Small intestine (tissue), 7 donors: ENCODE measurements around the gene SH3BP2. TPM values are rescaled to one million over a fixed set of nuclear protein-coding genes. Genes with fewer than 3 reads are reported as not detected.
A peak's percentile ranks its signal among the peaks of the same experiment; 100 is the strongest.

Source experiments
- DNase-seq, 2 donors: peaks; one replicate each; pipeline versions ENCODE4 v3.0.0 to v3.0.0-alpha.2; 2013
- FAIRE-seq: peaks from 2 replicates; lab custom pipeline; 2012; peaks lifted over from hg19 to GRCh38; lab: Jason Lieb, UNC
- H3K27ac ChIP-seq, 3 donors: one replicate each; pipeline ENCODE4 v1.5.1; 2013; ENCODE audit warnings: low read length in 2 of 3, mild to moderate bottlenecking in 2 of 3, control low read depth in 1 of 3, inconsistent platforms in 1 of 3, low read depth in 1 of 3, moderate library complexity in 1 of 3
- H3K27me3 ChIP-seq, 3 donors: one replicate each; pipeline ENCODE4 v1.6.1; 2013; ENCODE audit warnings: low read length in 3 of 3, inconsistent platforms in 1 of 3; ENCODE audit not compliant: control insufficient read depth in 3 of 3, insufficient read depth in 3 of 3
- H3K36me3 ChIP-seq, 3 donors: one replicate each; pipeline ENCODE4 v1.6.1; 2013; ENCODE audit warnings: low read length in 3 of 3, inconsistent platforms in 1 of 3, low read depth in 1 of 3, mild to moderate bottlenecking in 1 of 3, moderate library complexity in 1 of 3; ENCODE audit not compliant: control insufficient read depth in 3 of 3, insufficient read depth in 2 of 3
- H3K4me1 ChIP-seq, 3 donors: one replicate each; pipeline ENCODE4 v1.6.1; 2013; ENCODE audit warnings: low read length in 2 of 3, inconsistent platforms in 1 of 3, low read depth in 1 of 3, mild to moderate bottlenecking in 1 of 3, moderate library complexity in 1 of 3; ENCODE audit not compliant: control insufficient read depth in 3 of 3, insufficient read depth in 2 of 3
- H3K4me3 ChIP-seq, 3 donors: one replicate each; pipeline ENCODE4 v1.5.1; 2013; ENCODE audit warnings: low read length in 3 of 3, control low read depth in 1 of 3, inconsistent platforms in 1 of 3, low read depth in 1 of 3, mild to moderate bottlenecking in 1 of 3, moderate library complexity in 1 of 3
- H3K9me3 ChIP-seq, 2 donors: one replicate each; pipeline ENCODE4 v1.6.1; 2013; ENCODE audit warnings: low read depth in 1 of 2, low read length in 1 of 2; ENCODE audit not compliant: control insufficient read depth in 2 of 2, insufficient read depth in 1 of 2
- WGBS, 3 donors: extraction: QIAGEN DNeasy Blood & Tissue Kit; methylation state at CpG; one replicate each; pipeline ENCODE4 v1.1.7; 2013; 5-methylcytosine and 5-hydroxymethylcytosine counted together
- polyA plus RNA-seq, 4 donors: library from polyadenylated mRNA; stranded (reverse) in 3 of 4; unstranded in 1 of 4; fragments of 200-250 nt in 3 of 4; fragments of 120-200 nt in 1 of 4; gene quantifications; one replicate each; pipeline versions ENCODE4 v1.2.1 to v1.2.3, GENCODE V29; 2013
- donor health status: healthy with polysubstance abuse.
- donor health status: control.
- donor health status: control.
- donor health status: Bipolar disorder and iron deficiency.
- donor health status: healthy.

SH3BP2 gene
- polyA plus RNA-seq, 4 donors = 8.9 to 38.0 (median 23.6) TPM

DNA sequence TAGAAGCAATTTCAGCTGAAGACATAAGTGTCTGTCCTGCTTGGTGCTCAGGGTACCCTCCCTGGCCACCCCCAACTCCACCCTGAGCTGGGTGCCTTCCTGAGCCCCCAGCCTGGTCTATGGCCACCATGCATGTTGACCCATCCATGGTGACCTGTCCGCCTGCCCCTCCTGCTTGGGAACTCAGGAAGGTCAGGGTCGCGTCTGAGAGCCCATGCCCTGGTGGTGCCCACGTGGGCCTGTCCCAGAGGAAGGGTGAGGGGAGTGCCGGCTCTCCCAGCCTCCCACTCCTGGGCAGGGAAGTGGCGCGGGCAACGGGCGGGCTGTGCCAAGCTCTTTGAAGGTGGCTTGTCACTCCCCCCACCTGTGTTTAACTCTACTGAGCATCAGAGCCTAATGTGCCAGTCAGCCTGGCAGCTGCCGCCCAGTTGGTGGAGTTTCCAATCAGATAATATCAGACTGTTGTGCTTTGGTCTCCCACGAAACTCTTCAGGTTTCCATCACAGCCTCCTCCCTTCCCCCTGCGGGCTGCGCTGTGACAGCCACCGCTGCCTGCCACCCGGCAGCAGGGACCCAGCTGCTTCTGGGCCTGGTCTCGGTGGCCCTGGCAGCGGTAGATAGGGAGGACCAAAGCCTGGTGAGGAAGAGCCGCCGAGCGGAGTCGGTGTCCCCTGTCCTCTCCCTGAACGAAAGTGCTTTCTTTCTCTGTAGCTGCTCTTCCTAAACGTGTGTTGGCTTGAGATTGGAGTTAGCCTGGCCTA, 4.8 kb downstream of the SH3BP2 start:
- no peak for FAIRE-seq
- peaks cover 9 to 73% (median 32%) of the 10 kb centered on the region in 3 donors for H3K4me1 ChIP-seq
- H3K27ac ChIP-seq = peak overlapping the region in 2 of 3 donors; percentile 12 to 85
- 19 to 60% (median 38%) methylated on average over 23 of the region's 23 CpGs for WGBS, 3 donors
- H3K4me3 ChIP-seq = no peak overlapping the region
- H3K27me3 ChIP-seq = no peaks in the 10 kb centered on the region
- H3K9me3 ChIP-seq = no peaks in the 10 kb centered on the region
- H3K36me3 ChIP-seq = peaks cover 0 to 29% (median 0%) of the 10 kb centered on the region in 3 donors
- DNase-seq = peak in 1 of 2 donors; percentile 58

DNA sequence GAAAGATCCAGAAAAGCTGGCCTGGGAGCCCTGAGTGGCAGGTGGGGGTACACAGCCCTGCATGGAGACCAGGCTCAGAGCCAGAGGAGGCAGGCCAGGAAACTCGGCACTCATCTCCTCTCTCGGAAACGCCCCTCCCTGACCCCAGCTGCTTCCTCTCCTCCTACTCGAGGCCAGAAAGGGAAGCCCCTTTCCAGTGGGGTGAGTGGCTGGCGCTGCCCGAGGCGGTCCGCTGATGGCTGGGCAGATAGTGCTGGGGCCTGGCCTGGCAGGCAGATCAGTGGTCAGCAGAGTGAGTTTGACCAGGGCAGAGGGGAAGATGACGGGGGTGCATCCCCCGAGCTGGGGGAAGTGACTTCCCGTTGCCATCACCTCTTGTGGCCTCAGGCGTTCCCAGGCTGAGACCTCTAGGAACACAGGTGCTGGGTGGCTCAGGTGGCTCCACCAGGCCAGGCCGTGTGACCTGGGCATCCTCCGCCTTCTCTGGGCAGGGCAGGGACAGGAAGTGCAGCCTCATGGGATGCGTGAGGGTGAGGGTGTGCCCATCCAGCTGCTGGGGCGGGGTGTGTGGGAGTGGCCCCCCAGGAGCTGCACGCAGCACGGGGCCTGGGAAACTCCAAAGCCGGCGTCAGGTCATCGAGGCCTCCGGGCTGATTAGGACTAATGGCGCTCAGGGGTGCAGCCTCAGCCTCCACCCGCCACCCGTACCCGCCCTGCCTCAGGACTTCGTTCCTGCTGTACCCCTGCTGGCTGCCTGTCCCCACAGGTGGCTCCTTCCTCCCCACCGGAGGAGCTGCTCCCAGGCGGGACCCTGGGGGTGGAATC, 5.7 kb downstream of the SH3BP2 start:
- no peak overlapping the region for H3K4me3 ChIP-seq
- peak; percentile 61 to 86 for DNase-seq
- peaks cover 14 to 81% (median 32%) of the 10 kb centered on the region in 3 donors for H3K4me1 ChIP-seq
- H3K9me3 ChIP-seq = no peaks in the 10 kb centered on the region
- H3K36me3 ChIP-seq = peaks cover 0 to 29% (median 0%) of the 10 kb centered on the region in 3 donors
- no peak for FAIRE-seq
- peak overlapping the region; percentile 12 to 85 (median 30) for H3K27ac ChIP-seq
- H3K27me3 ChIP-seq = no peaks in the 10 kb centered on the region
- 26 to 31% (median 29%) methylated on average over 23 to 29 of the region's 29 CpGs for WGBS, 3 donors

DNA sequence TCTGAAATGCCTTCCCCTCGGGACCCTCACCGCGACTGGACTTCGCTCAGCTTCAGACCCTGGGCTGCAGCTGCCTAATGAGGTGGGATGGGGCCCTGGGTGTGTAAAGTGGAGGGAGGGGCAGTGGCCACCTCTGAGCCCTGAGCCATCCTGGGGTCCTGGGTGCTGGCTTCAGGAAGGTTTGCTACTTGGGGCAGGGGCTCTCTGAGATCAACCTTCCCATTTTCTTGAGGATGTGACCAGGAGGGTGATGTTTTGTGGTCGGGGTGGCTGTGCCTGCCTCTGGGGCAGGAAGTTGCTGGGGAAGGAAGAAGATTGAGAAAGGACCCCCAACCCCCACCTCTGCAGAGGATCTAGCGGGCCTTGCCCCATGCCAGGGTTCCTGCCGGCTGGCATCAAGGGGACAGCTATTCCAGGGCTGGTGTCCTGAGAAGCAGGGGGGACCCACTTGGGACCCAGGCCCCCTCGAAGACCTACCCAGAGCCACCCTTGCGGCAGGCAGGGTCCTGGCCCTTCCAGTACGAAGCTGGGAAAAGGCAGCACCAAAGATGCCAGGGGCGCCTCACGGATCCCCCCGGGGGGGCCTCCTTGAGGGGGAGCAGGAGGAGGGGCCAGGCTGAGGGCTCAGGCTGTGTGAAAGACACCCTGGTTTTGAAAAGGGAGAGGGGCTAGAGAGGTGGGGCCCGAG, 6.5 kb downstream of the SH3BP2 start:
- no peaks in the 10 kb centered on the region for H3K27me3 ChIP-seq
- no peak for FAIRE-seq
- whole genome bisulfite sequencing, 3 donors = 65 to 73% (median 68%) methylated on average over 12 to 14 of the region's 14 CpGs

DNA sequence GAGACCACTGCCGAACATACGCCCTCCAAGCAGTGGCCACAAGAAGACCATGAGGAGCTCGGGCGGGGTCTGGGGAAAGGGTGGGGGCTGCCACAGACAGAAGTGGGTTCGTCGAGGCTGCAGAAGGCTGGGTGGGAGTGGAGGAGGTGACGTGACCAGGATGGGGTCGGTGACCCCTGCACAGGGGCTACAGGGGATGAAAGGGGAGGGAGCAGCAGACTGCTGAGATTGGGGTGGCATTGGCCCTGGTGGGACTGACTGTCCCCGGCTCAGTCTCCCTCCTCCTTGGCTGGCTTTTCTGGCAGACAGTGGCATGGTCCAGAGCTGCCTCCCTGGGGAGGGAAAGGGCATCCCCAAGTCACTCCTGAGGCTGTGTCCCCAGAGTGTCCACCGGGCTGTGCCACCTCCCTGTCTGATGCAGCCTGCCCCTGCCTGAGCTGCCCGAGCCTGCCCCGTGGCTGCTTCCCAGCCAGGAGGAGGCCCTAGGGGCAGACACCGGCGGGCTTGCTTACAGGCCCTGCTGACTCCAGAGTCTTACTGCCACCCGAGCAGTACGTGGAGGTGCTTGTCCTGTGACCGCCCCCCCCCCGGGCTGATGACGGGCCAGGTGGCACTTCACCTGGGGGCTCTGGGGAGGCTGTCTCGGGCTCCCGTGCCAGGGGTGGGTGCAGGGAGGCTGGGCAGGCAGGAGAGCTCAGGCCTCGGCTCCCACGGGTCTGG, 7.2 kb downstream of the SH3BP2 start:
- peaks cover 18 to 79% (median 22%) of the 10 kb centered on the region in 3 donors for H3K4me1 ChIP-seq
- H3K27me3 ChIP-seq = no peaks in the 10 kb centered on the region
- no peak overlapping the region for H3K4me3 ChIP-seq
- no peaks in the 10 kb centered on the region for H3K9me3 ChIP-seq
- FAIRE-seq (no peak), DNase-seq (peak in 1 of 2 donors; percentile 35)
- H3K27ac ChIP-seq = peak overlapping the region in 2 of 3 donors; percentile 84 to 85
- 68 to 88% (median 85%) methylated on average over 21 to 23 of the region's 23 CpGs for WGBS, 3 donors
- H3K36me3 ChIP-seq = peaks cover 0 to 19% (median 0%) of the 10 kb centered on the region in 3 donors

More for the DNA sequence above, 6.5 kb downstream of the SH3BP2 start:
- H3K4me3 ChIP-seq = no peak overlapping the region
- peak overlapping the region in 1 of 3 donors; percentile 85 for H3K27ac ChIP-seq
- no peak for DNase-seq
- H3K4me1 ChIP-seq = peaks cover 13 to 79% (median 26%) of the 10 kb centered on the region in 3 donors
- H3K9me3 ChIP-seq = no peaks in the 10 kb centered on the region
- peaks cover 0 to 24% (median 0%) of the 10 kb centered on the region in 3 donors for H3K36me3 ChIP-seq

DNA sequence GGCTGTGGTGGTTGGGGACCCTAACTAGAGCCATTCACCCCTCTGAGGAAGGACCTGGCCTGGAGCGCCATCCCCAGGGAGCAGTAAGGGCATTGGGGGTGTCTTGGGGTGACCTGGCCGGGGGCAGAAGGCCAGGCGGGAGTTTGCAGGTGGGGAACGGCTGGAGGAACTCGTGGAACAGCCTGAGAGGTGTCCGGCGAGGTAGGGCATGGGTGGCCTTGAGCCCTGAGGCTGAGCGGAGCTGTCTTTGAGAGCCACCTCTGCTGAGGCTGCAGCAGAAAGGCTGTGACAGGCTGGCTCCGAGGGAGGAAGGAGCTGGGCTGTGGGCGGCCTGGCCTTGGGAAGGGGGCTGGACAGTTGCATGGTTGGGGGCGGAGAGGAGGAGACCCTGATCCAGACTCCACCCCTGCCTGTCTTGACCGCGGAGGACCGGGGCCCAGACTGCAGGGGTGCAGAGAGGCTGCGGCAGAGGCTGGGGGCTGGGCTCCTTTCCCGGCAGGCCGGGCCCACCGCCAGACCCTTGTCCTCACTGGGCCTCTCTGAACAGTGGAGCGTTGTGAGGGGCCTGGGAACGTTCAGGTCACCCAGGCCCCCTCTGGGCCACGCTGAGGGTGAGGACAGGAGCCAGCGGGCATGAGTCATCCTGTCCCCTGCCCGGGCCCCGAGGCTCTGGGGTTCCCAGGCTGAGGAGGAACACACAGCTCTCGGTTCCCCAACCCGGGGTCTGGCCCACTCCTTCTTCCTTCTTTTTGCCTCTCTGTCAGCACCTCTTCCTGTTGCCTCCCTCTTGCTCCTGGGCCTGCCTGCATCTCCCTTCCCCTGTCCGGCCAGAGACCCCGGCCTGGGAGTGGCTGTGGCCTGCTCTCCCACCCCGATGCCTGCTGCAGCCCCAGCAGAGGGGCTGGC, 8.1 kb downstream of the SH3BP2 start:
- H3K36me3 ChIP-seq = peaks cover 0 to 14% (median 0%) of the 10 kb centered on the region in 3 donors
- no peaks in the 10 kb centered on the region for H3K9me3 ChIP-seq
- FAIRE-seq (no peak), DNase-seq (peak in 1 of 2 donors; percentile 82)
- H3K4me3 ChIP-seq = no peak overlapping the region
- WGBS, 3 donors = 34 to 73% (median 57%) methylated on average over 22 to 29 of the region's 29 CpGs
- H3K27ac ChIP-seq = peak overlapping the region in 2 of 3 donors; percentile 84 to 85
- no peaks in the 10 kb centered on the region for H3K27me3 ChIP-seq
- peaks cover 20 to 81% (median 21%) of the 10 kb centered on the region in 3 donors for H3K4me1 ChIP-seq

DNA sequence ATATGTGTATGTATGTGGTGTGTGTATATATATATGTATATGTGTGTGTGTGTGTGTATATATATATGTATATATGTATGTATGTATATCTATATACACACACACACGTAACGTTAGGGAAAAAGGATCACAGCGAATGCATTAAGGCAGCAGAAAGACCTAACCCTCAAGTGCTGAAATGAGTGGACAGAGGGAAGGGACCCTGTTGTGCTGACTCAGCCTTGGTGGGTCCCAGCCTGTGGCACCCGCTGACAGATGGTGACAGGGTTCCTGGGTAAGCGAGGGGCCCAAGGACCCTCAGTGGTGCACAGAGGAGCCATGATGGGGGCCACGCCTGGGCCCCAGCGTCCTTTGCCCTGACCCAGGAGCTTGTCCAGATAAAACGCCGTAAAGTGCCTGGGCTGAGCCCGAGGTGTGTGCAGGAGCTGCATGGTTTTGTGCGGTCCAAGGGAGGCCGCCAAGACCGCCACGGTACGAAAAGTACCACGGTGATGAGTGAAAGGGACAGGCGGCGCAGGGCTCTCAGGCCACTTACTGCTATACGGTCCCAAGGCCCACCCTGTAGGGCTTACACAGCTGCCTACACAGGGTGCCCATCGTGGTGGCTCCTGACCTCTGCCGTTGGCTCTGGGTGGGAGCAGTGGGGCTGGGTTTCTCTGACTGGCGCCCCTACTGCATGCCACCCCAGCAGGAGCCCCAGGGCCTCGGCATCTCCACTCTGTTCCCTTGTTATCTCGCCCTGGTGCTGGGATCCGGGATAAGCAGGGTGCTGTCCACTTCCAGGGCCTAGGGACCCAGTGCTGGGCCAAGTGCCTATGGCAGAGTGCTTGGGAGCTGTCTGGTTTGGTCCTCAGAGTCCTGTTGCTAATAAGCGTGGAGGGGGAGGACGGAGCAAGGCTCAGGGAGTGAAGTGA, 10.0 kb downstream of the SH3BP2 start:
- WGBS, 3 donors = 75 to 87% (median 86%) methylated on average over 26 to 27 of the region's 27 CpGs
- FAIRE-seq = no peak
- no peak overlapping the region for H3K4me3 ChIP-seq

More for the DNA sequence above, 10.0 kb downstream of the SH3BP2 start:
- no peaks in the 10 kb centered on the region for H3K27me3 ChIP-seq
- H3K9me3 ChIP-seq = no peaks in the 10 kb centered on the region
- peaks cover 0 to 11% (median 0%) of the 10 kb centered on the region in 3 donors for H3K36me3 ChIP-seq
- peak in 1 of 2 donors; percentile 47 for DNase-seq
- H3K4me1 ChIP-seq = peaks cover 24 to 84% (median 32%) of the 10 kb centered on the region in 3 donors
- H3K27ac ChIP-seq = peak overlapping the region; percentile 6 to 58 (median 57)
